ENCODE results near the gene DRAXIN.

The DRAXIN gene

GRCh38 chr1:11657654-11658053 is 33.9 kb upstream of the DRAXIN start:
- DNase-seq (ENCODE audit: low spot score): no peak

GRCh38 chr1:11658542-11658941 is 33.0 kb upstream of the DRAXIN start:
- no peak for DNase-seq (ENCODE audit: low spot score)

- no peak for DNase-seq (ENCODE audit: low spot score)
Measured at GRCh38 chr1:11659748-11660147, 31.8 kb upstream of the DRAXIN start.

GRCh38 chr1:11661103-11661502 is 30.4 kb upstream of the DRAXIN start:
- no peak for DNase-seq (ENCODE audit: low spot score)

GRCh38 chr1:11664336-11665065 is 27.0 kb upstream of the DRAXIN start:
- peak; percentile 70 for DNase-seq (ENCODE audit: low spot score)

GRCh38 chr1:11668516-11668915 is 23.0 kb upstream of the DRAXIN start:
- DNase-seq (ENCODE audit: low spot score): no peak

GRCh38 chr1:11670747-11671146 is 20.8 kb upstream of the DRAXIN start:
- no peak for DNase-seq (ENCODE audit: low spot score)

- DNase-seq (ENCODE audit: low spot score): no peak
Measured at GRCh38 chr1:11671205-11671543, 20.3 kb upstream of the DRAXIN start.

GRCh38 chr1:11671544-11672286 is 19.8 kb upstream of the DRAXIN start:
- no peak for DNase-seq (ENCODE audit: low spot score)

GRCh38 chr1:11673089-11673769 is 18.3 kb upstream of the DRAXIN start:
- peak; percentile 11 for DNase-seq (ENCODE audit: low spot score)

- no peak for DNase-seq (ENCODE audit: low spot score)
Measured at GRCh38 chr1:11674488-11674887, 17.0 kb upstream of the DRAXIN start.

GRCh38 chr1:11675325-11675724 is 16.2 kb upstream of the DRAXIN start:
- DNase-seq (ENCODE audit: low spot score): no peak

- no peak for DNase-seq (ENCODE audit: low spot score)
Measured at GRCh38 chr1:11676386-11677103, 15.0 kb upstream of the DRAXIN start.

GRCh38 chr1:11678442-11678841 is 13.1 kb upstream of the DRAXIN start:
- DNase-seq (ENCODE audit: low spot score): no peak

- DNase-seq (ENCODE audit: low spot score): peak; percentile 45
Measured at GRCh38 chr1:11680270-11681070, 11.0 kb upstream of the DRAXIN start.

GRCh38 chr1:11681071-11681771 is 10.3 kb upstream of the DRAXIN start, which contains the start of gene MAD2L2:
MAD2L2 (minus strand) TSS chr1:11681148; CDS start chr1:11680601, 547 bp downstream.
- DNase-seq (ENCODE audit: low spot score): peak; percentile 95

- peak; percentile 49 for DNase-seq (ENCODE audit: low spot score)
Measured at GRCh38 chr1:11682287-11682771, 9.2 kb upstream of the DRAXIN start.

GRCh38 chr1:11682799-11683198 is 8.7 kb upstream of the DRAXIN start:
- no peak for DNase-seq (ENCODE audit: low spot score)

- DNase-seq (ENCODE audit: low spot score): no peak
Measured at GRCh38 chr1:11684070-11684469, 7.4 kb upstream of the DRAXIN start.

- DNase-seq (ENCODE audit: low spot score): no peak
Measured at GRCh38 chr1:11685210-11685752, 6.2 kb upstream of the DRAXIN start.
